Measurements from ENCODE around the gene DAZAP2. TPM values are rescaled to one million over a fixed set of nuclear protein-coding genes. Genes with fewer than 3 reads are reported as not detected.
A peak's percentile ranks its signal among the peaks of the same experiment; 100 is the strongest.

DAZAP2 gene
- polyA plus RNA-seq, 1 experiment: 433 TPM

DNA sequence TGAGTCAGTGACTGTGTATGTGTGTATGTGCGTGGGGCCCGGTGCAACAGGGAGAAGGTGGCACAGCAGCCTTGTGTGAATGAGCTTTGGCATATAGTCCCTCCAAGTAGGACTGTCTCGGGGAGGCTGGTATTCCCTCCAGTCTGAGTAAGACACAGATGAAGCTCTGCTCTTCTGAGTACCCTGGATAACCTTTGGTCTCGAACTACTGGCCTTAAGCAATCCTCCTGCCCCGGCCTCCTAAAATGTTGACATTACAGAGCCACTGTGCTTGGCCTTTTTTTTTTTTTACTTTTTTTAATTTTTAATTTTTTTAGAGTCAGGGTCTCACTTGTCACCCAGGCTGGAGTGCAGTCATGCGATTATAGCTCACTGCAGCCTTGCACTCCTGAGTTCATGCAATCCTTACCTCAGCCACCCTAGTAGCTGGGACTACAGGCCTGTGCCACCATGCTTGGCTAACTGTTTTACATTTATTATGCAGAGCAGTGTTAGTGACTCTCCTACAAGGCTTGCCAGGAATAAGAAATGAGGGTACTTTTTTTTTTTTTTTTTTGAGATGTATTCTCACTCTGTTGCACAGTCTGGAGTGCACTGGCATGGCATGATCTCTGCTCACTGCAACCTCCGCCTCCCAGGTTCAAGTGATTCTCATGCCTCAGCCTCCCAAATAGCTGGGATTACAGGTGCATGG is 9.4 kb upstream of the DAZAP2 start:
- ChIA-PET POLR2A (no interaction called here), CTCF (interaction anchor here (1.2 to 4.4 kb wide), 2 partner anchors 9 to 11 kb away, joined by 4 to 28 read pairs; partner anchors contain the start of genes DAZAP2 and POU6F1)
- TF ChIP-seq, protein P1, sequence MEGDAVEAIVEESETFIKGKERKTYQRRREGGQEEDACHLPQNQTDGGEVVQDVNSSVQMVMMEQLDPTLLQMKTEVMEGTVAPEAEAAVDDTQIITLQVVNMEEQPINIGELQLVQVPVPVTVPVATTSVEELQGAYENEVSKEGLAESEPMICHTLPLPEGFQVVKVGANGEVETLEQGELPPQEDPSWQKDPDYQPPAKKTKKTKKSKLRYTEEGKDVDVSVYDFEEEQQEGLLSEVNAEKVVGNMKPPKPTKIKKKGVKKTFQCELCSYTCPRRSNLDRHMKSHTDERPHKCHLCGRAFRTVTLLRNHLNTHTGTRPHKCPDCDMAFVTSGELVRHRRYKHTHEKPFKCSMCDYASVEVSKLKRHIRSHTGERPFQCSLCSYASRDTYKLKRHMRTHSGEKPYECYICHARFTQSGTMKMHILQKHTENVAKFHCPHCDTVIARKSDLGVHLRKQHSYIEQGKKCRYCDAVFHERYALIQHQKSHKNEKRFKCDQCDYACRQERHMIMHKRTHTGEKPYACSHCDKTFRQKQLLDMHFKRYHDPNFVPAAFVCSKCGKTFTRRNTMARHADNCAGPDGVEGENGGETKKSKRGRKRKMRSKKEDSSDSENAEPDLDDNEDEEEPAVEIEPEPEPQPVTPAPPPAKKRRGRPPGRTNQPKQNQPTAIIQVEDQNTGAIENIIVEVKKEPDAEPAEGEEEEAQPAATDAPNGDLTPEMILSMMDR (IDR thresholded peaks at IDR 0.05; ENCODE audit: insufficient read depth, low read depth, low read length): no peak
- Histone ChIP-seq H3K36me3 (ENCODE audit: control insufficient read depth, insufficient read depth, low read length) (no peaks in the 10 kb centered on the region), H3K4me3 (ENCODE audit: low read depth, low read length) (no peak overlapping the region), H3K27me3 (ENCODE audit: control insufficient read depth, insufficient read depth, low read length) (no peaks in the 10 kb centered on the region)
- DNase-seq (ENCODE audit: low read depth): no peak

DNA sequence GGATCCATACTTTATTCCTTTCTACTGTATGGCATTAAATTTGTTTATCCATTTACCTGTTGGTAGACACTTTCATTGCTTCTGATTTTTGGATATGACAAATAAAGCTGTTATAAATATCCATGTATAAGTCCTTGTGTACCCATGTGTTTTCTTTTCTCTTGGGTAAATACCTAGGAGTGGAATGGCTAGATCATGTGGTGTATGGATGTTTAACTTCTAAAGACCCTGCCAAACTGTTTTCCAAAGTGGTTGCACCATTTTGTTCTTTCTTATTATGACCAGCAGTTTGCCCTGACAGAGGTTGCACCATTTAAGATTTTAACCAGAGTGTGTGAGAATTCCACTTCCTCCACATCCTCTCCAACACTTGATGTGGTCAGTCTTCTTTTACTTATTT is 6.0 kb upstream of the DAZAP2 start:
- TF ChIP-seq, protein P1 (IDR thresholded peaks at IDR 0.05; ENCODE audit: insufficient read depth, low read depth, low read length): no peak
- ChIA-PET POLR2A (no interaction called here), CTCF (interaction anchor here (4.4 kb wide), 1 partner anchor 14 kb away, joined by 28 read pairs; the partner anchor contains the start of gene POU6F1)
- DNase-seq (ENCODE audit: low read depth): no peak
- Histone ChIP-seq H3K27me3 (ENCODE audit: control insufficient read depth, insufficient read depth, low read length) (no peaks in the 10 kb centered on the region), H3K36me3 (ENCODE audit: control insufficient read depth, insufficient read depth, low read length) (no peaks in the 10 kb centered on the region), H3K4me3 (ENCODE audit: low read depth, low read length) (no peak overlapping the region)

DNA sequence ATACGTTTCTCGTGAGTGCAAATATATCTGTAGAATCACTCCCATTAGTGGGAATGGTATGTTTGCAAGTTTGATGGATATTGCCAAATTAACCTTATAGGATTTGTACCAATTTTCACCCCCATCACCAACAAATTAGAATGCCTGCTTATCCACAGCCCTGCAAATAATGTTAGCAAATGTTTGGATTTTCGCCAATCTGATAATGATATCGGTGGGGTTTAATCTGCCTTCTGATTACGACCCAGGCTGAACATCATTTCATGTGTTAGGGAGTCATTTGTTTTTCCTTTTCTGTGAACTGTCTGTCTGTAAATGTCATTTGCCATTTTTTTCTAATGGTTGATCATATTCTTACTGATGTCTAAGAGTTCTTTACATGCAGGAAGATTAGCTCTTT is 4.1 kb upstream of the DAZAP2 start:
- ChIA-PET CTCF (no interaction called here), POLR2A (no interaction called here)
- Histone ChIP-seq H3K36me3 (ENCODE audit: control insufficient read depth, insufficient read depth, low read length) (no peaks in the 10 kb centered on the region), H3K27me3 (ENCODE audit: control insufficient read depth, insufficient read depth, low read length) (no peaks in the 10 kb centered on the region), H3K4me3 (ENCODE audit: low read depth, low read length) (no peak overlapping the region)
- TF ChIP-seq, protein P1 (IDR thresholded peaks at IDR 0.05; ENCODE audit: insufficient read depth, low read depth, low read length): no peak
- DNase-seq (ENCODE audit: low read depth): no peak

DNA sequence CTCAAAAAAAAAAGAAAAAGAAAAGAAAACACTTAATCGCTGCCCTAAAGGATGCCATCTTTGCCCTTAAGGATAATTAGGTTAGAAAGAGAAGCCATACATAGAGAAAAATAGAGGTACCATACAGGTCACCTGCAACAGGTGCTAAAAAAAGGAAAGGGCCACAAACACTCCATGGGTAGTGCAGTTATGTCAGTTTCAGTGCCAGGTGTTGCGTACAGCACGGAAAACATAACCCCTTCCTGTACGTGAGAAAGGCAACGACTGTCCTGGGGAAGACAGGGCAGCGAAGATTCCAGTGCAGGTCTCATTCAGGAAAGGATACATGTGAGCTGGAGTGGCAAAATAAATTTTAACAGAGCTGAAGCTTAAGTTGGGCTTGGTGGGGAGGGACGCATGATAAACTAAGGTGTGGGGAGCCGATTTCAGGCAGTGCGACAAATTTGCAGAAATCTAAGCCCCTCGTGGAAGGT is 553 bp upstream of the DAZAP2 start:
- H3K4me3 ChIP-seq (ENCODE audit: low read depth, low read length): peak overlapping the region; percentile 75
- ChIA-PET CTCF (interaction anchor here (0.6 to 2.2 kb wide), 5 partner anchors 8 to 107 kb away, joined by 3 to 6 read pairs (median 4); partner anchors contain the start of gene POU6F1), POLR2A (interaction anchor here (0.7 to 1.2 kb wide), 2 partner anchors 20 to 214 kb away, joined by 5 to 22 read pairs; partner anchors contain the start of gene POU6F1)
- TF ChIP-seq, protein P1 (IDR thresholded peaks at IDR 0.05; ENCODE audit: insufficient read depth, low read depth, low read length): no peak
- no peaks in the 10 kb centered on the region for H3K27me3 ChIP-seq (ENCODE audit: control insufficient read depth, insufficient read depth, low read length)
- no peak for DNase-seq (ENCODE audit: low read depth)
- peaks cover 9% of the 10 kb centered on the region for H3K36me3 ChIP-seq (ENCODE audit: control insufficient read depth, insufficient read depth, low read length)

DNA sequence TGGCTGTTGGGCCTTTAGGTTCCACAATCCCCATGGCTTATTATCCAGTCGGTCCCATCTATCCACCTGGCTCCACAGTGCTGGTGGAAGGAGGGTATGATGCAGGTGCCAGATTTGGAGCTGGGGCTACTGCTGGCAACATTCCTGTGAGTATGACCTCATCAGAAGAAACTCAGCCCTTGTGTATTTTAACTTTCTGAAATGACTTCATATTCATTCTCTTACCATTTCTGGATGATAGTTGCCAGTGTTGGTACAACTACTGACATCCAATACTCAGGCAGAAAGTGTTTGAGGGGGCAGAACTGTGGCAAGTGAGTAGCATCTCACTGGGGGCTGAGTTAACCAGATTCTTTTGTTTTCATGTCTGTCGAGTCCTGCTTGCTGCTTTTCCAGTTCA is 2.3 kb downstream of the DAZAP2 start:
- DNase-seq (ENCODE audit: low read depth): no peak
- Histone ChIP-seq H3K27me3 (ENCODE audit: control insufficient read depth, insufficient read depth, low read length) (no peaks in the 10 kb centered on the region), H3K36me3 (ENCODE audit: control insufficient read depth, insufficient read depth, low read length) (peaks cover 14% of the 10 kb centered on the region), H3K4me3 (ENCODE audit: low read depth, low read length) (no peak overlapping the region)
- CTCF ChIA-PET: interaction anchor here (1.2 kb wide), 1 partner anchor 12 kb away, joined by 4 read pairs; no protein-coding TSS in a partner anchor
- TF ChIP-seq, protein P1 (IDR thresholded peaks at IDR 0.05; ENCODE audit: insufficient read depth, low read depth, low read length): no peak
- POLR2A ChIA-PET: no interaction called here

Measured in BJ (cell line).